Transverse colon (tissue), 4 donors: Measurements from ENCODE around the gene KRTAP5-11.
"Not testable (repeated sequence)": the region's sequence is repeated elsewhere in the genome, so short reads cannot be mapped to it uniquely, and the experiment has no call there.

Experiments
- CTCF ChIP-seq, 5 experiments: fragments of 200-600 bp in 3 of 5; fragments of 450-650 bp in 2 of 5; sonication (generic) in 3 of 5; IDR thresholded peaks; 1 replicate in 2 of 5; 2 replicates in 3 of 5; pipeline ENCODE4 v1.5.1; 2016 to 2017; ENCODE audit warnings: antibody characterized with exemption in 5 of 5, inconsistent platforms in 3 of 5, mild to moderate bottlenecking in 2 of 5, moderate library complexity in 1 of 5
- EP300 ChIP-seq: sonication (generic); formaldehyde crosslinking; IDR thresholded peaks from one replicate; pipeline ENCODE4 v1.6.1; 2017; ENCODE audit warnings: antibody characterized with exemption, low read depth
- POLR2AphosphoS5 ChIP-seq, 3 donors: sonication (generic); formaldehyde crosslinking; IDR thresholded peaks; one replicate each; pipeline ENCODE4 v1.6.1; 2016; ENCODE audit warnings: antibody characterized with exemption in 3 of 3

DNA sequence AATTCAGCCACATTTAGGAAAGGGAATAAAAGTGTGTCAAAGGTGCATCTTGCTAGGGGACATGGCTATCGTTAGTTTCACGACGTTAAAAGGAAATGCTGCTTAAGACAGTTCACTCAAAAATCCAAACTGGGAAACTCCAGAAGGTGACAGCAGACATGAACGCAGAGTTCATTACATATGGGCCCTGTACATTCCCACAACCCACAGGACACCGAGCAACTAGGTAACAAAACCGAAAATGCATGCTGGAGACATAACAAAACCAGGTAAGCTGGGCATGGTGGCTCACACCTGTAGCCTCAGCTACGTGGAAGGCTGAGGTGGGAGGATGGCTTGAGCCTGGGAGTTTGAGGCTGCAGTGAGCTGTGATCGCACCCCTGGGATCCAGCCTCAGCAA, 15.0 kb downstream of the KRTAP5-11 start:
- not testable (repeated sequence) for TF ChIP-seq EP300; CTCF (IDR thresholded peaks at IDR 0.05); POLR2AphosphoS5 (IDR thresholded peaks at IDR 0.05)
